Astrocyte of the cerebellum (primary cell): Measurements from ENCODE around the gene RHBG.
A peak's percentile ranks its signal among the peaks of the same experiment; 100 is the strongest.
"Not testable (repeated sequence)": the region's sequence is repeated elsewhere in the genome, so short reads cannot be mapped to it uniquely, and the experiment has no call there.

ENCODE experiments used
- DNase-seq: peaks from one replicate; pipeline ENCODE4 v3.0.0-alpha.2; 2011; ENCODE audit warnings: low read depth
- H3K4me3 ChIP-seq: 2 replicates; pipeline ENCODE4 v1.5.1; 2011; ENCODE audit warnings: mild to moderate bottlenecking, low read depth, low read length, moderate library complexity
- CTCF ChIP-seq: IDR thresholded peaks from 2 replicates; pipeline ENCODE4 v1.5.1; 2012; ENCODE audit warnings: low read length, low read depth, moderate library complexity, mild to moderate bottlenecking; ENCODE audit errors: missing control alignments
- in situ Hi-C: cut with HindIII; loops from 2 replicates; pipeline ENCODE4 v1.10.0; 2017; ENCODE audit warnings: low sequenced_read_pairs

The RHBG gene

GRCh38 chr1:156368889-156369684 lies at the start of gene RHBG:
RHBG (plus strand) TSS chr1:156369211; CDS start chr1:156369250, 39 bp downstream.
- in situ Hi-C loops = no loop called here
- no peak for DNase-seq
- peak within 1 kb of the TSS; percentile 25 for H3K4me3 ChIP-seq
- TF ChIP-seq CTCF = no peak

GRCh38 chr1:156319664-156320063 lies 49.3 kb upstream of the RHBG start:
- peak; percentile 62 for TF ChIP-seq CTCF
- in situ Hi-C loops = no loop called here
- DNase-seq = peak; percentile 23
- H3K4me3 ChIP-seq = no peak overlapping the region

- in situ Hi-C loops = no loop called here
- no peak for TF ChIP-seq CTCF
Measured at GRCh38 chr1:156320560-156320959, 48.5 kb upstream of the RHBG start.

GRCh38 chr1:156323179-156323578 lies 45.8 kb upstream of the RHBG start:
- DNase-seq, H3K4me3 ChIP-seq, in situ Hi-C loops: not testable (repeated sequence)

More at GRCh38 chr1:156320560-156320959, 48.5 kb upstream of the RHBG start:
- DNase-seq = no peak
- no peak overlapping the region for H3K4me3 ChIP-seq

- peak; percentile 22 for TF ChIP-seq CTCF
- DNase-seq = no peak
- in situ Hi-C loops = no loop called here
- H3K4me3 ChIP-seq = peak overlapping the region; percentile 96
Measured at GRCh38 chr1:156336242-156336641, 32.8 kb upstream of the RHBG start.

GRCh38 chr1:156337052-156337887 lies 31.7 kb upstream of the RHBG start:
- TF ChIP-seq CTCF = no peak
- in situ Hi-C loops = no loop called here
- H3K4me3 ChIP-seq = peak overlapping the region; percentile 96
- no peak for DNase-seq

GRCh38 chr1:156337888-156338179 lies 31.2 kb upstream of the RHBG start:
- TF ChIP-seq CTCF = peak; percentile 9
- H3K4me3 ChIP-seq = peak overlapping the region; percentile 96
- no peak for DNase-seq
- in situ Hi-C loops = no loop called here
